Stimulated activated CD8-positive, alpha-beta memory T cell treated with anti-CD3 and anti-CD28 coated beads, Interleukin-4, amount 100 ng/mL, for 1 hour (primary cell): ENCODE data around the gene TMEM9.

Source experiments
- DNase-seq, 2 donors: peaks; one replicate each; pipeline ENCODE4 v3.0.0-alpha.2; 2020; ENCODE audit warnings: low read depth in 2 of 2, low spot score in 1 of 2

TMEM9 gene

DNA sequence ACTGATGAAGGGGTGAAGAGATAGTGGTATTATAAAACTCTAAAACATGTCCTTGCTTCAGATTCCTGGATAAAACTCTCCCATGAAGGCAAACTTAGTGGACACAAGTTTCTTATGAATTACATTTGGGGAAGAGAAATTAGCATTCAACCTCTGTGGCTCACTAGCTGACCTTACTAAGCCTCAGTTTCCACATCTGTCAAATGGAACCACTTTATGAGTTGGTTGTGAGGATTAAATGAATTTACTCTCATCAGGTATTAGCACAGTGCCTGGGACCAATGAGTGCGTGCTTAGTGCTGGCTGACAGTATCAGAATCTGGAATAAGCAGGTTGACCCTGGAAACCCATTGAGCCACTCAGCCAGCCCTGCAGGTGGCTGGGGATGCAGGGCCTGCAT, 44.6 kb downstream of the TMEM9 start:
- DNase-seq = no peak

DNA sequence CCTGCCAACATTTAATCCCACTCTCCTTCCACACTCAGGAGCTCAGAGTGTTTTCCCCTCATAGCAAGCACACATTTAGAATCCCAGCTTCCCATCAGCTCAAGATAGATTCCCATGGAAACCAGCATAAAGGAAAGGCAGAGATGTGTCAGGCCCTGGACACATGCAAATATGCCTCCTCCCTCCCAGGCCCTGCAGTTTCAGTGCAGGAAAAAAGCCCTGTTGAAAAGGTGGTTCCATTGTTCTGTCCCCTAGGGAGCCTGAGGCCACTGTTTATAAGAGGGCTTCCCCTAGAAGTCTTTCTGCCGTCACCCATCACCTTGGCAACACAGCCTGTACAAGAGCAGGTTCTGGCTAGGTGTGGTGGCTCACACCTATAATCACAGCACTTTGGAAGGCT, 45.7 kb downstream of the TMEM9 start:
- no peak for DNase-seq

DNA sequence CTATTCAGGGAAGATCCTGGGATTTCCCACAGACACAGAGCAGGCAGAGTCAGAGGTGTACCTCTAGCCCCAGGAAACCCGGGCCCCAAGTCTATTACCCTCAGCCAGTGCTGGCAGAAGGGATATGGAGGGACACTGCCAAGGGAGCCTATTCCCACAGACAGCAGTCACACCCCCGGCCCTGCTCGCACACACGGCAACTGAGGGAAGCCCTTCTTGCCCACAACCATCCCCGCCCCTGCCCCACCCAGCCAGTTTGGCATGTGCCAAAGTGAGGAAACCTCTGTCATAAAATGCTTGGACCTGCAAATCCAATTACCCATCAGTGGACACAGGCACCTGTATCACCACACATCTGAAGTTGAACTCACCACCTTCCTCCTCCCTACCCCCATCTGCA, 48.6 kb downstream of the TMEM9 start:
- DNase-seq = no peak

DNA sequence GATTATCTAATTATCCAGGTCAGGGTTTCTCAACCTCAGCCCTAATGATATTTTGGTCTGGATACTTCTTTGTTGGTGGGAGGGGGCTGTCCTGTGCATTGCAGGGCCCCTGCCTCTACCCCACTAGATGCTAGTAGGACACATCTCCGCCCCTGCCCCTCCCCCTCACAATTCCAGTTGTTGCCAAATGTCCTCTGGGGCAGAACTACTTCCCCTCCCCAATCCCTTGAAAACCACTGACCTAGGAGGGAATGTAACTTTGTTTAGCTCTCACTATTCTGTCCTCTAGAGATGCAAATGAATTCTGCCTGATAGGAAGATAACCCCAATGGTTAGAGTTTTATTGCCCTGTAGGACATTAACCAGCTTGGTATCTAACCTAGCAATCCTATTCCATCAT, 50.1 kb downstream of the TMEM9 start:
- no peak for DNase-seq

GRCh38 chr1:201103666-201104065, 50.6 kb downstream of the TMEM9 start:
- no peak for DNase-seq

GRCh38 chr1:201100169-201100930, 53.9 kb downstream of the TMEM9 start:
- no peak for DNase-seq

DNA sequence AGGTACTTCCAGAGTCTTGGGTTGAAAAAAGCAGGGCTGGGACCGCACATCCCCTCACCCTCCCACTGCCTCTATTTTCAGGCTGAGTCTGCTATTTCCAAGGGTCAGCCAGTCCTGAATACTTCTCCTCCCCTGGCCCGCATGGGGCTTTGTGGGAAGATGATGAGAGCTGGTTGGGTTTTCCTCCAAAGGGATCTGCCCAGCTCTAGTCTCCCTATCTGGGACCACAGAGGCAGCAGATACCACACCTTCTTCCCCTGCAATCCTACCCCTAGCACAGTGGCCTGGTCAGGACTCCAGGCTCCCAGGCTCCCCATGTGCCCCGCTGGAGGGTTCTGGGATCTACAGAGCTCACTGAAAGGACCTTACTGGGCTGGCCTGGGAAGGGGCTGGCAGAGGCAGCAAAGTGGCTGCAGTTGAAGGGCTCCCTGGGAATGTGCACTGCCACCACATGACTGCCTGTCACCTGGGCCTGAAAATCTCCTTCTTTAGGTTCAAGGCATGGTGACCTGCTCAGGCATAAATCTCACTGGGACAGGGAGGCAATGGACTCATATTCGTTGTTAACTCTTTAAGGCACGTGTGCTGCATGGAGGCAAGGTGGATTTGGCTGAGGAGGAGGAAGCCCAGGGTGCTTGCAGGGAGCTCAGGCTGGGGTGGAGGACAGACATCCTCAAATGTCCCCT, 55.1 kb downstream of the TMEM9 start:
- DNase-seq = no peak

GRCh38 chr1:201096977-201097856, 57.1 kb downstream of the TMEM9 start:
- no peak for DNase-seq

DNA sequence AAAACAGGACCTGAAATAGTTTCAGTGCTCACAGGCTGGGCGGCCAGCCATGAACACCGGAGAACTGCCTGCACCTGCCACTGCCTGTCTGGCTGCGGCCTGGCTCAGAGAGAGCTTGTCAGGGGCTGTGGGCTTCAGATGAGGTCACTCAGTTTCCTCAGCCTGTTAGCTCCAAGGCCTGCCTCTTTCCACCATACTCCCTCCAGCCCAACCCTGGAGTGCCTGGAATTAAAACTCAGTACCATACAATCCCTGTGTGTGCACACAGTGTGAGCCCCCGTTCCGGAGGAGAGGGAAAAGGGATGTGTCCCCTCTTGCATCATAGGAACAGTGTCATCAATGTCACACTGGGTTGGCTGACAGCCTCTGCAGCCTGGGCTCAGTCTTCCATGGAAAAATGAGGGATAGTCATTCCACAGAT, 58.2 kb downstream of the TMEM9 start:
- DNase-seq = no peak

DNA sequence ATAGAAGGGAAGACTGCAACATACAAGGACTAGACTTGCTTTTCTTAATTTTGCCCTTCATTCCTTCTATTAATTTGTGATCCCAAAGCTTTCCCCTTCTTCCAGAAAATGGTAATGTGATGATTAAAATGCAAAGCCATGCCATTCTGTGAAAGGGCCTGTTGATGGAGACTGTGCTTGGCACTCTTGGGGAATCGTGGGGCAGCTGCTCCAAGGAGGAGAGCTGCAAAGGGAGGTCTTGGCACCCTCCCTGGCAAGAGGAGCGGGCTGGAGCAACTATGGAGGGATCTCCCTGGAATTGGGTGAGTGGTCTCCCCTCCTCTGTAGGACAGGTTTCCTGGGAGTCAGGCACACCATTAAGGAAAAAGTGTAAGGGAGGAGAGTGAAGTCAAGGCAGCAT, 58.7 kb downstream of the TMEM9 start:
- DNase-seq = no peak

DNA sequence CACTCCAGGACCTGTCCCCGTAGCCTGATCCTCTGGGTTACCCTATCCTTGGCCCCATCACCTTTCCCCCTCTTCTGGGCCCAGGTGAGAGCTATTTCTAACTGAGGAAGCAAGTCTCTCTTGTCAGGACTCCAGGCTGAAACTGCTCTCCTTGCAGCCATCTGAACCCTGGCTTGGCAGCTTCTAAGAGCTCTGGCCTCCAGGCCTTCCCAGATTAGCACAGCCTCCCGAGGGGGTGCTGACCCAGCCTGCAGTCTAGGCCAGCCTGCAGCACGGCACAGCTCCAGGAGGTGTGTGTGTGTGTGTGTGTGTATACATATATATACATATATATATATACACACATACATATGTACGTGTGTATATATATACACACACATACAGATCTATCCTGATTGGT, 59.4 kb downstream of the TMEM9 start:
- DNase-seq = no peak

DNA sequence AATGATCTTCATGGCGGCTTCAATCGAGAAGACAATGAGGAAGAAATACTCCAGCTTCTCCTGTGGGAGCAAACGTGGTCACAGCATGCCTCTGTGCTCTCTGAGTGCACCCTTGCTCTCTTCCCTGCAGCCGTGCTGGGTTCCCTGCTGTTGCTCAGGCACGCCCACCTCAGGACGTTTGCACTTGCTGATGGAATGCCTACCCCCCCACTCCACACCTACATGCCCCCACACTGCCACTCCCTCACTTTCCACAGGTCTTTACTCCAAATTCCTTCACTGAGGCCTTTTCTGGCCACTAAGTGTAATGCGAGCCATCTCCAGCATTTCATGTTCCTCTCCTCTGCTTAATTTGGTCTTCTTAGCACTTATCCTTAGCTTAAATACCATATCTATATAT, 60.3 kb downstream of the TMEM9 start:
- no peak for DNase-seq

DNA sequence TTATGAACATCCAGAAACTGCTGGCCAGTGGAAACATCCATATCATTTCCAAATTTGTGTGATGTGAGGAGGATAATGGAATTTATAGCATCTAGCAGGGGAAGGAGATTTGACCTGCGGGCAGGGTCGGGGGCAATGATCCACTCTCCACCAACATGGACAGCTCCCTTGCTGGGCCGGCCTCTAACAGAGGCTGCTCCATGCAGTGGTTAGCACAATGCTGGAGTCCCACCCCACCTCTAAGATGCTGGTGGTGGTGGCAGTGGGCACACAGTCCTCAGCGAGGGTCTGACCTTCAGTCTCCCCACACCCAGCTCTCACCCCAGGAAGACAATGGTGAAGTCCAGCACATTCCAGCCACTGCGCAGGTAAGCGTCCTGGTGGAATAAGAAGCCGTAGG, 60.7 kb downstream of the TMEM9 start:
- DNase-seq = no peak

- DNase-seq = no peak
These were observed 61.5 kb downstream of the TMEM9 start for GRCh38 chr1:201092738-201093137.

DNA sequence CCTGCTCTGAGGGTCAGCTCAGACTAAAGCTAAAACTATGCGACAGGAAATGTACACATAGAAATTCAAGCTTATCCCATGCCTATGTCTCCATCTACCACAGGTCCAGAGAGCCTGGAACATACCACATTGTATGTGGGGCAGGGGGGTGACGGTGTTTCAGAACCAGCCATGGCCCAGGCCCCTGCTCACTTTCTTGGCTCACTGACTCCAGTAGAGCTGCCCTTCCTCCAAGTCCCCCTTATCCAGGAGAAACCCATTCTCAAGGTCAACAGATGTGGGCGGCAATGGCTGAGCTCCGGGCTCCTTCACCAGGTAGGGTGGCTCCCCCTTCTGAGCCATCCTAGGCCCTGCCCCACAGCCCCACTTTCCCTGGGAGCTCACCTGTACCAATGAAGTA, 63.0 kb downstream of the TMEM9 start:
- DNase-seq = no peak

GRCh38 chr1:201090541-201090940, 63.7 kb downstream of the TMEM9 start:
- no peak for DNase-seq

- no peak for DNase-seq
These were observed 64.7 kb downstream of the TMEM9 start for GRCh38 chr1:201089596-201089995.

GRCh38 chr1:201088901-201089525, 65.3 kb downstream of the TMEM9 start:
- no peak for DNase-seq

GRCh38 chr1:201088395-201088794, 65.9 kb downstream of the TMEM9 start:
- DNase-seq = no peak

DNA sequence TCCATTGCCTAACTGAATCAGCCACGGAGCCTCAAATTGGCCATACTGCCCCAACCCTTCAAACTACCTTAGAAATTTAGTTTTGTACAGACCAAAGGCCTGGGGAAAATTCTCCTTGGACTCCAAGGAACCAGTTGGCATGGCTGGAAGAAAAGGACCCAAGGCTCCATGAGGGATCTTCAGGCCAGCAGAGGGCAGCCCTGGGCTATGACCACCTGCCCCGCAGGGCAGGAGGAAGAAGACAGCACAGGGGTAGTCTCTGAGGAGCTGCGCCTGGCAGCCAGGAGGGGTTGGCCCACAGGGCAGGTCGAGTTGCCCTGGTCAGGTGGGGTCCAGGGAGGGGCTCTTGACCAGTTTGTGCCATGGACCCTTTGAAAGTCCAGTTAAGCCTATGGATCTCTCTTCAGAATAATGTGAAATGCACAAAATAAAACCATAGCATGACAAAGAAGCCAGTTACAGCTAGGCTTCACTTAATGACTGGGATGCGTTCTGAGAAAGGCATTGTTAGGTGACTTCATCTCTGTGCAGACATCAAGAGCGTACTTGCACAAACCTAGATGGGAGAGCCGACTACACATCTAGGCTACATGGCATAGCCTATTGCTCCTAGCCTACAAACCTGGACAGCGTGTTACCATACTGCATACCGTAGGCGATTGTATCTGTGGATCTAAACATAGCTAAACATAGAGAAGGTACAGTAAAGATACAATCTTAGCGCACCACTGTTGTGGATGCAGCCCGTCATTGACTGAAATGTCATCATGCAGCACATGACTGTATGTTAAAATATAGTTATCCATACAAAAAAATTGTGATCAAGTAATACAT, 68.2 kb downstream of the TMEM9 start:
- DNase-seq = no peak
